Caco-2 (cell line): ENCODE data around the gene SBNO1. TPM values are rescaled to one million over a fixed set of nuclear protein-coding genes. Genes with fewer than 3 reads are reported as not detected.
"Not testable (repeated sequence)": the region's sequence is repeated elsewhere in the genome, so short reads cannot be mapped to it uniquely, and the experiment has no call there.

Experiments used
- BruUV-seq: library from RNA; stranded (reverse); fragments of 400-500 nt; replicated peaks from 2 replicates; lab custom pipeline; 2021; lab: Mats Ljungman, UMichigan
- CTCF ChIA-PET: fragments of 300-600 bp; sonication (Branson Sonifier 250); formaldehyde crosslinking; loops from one replicate; lab custom pipeline; 2022; ENCODE audit warnings: antibody characterized with exemption; lab: Charles Lee
- POLR2A ChIA-PET: fragments of 300-600 bp; sonication (Branson Sonifier 250); formaldehyde crosslinking; loops from one replicate; lab custom pipeline; 2022; ENCODE audit warnings: antibody characterized with exemption; lab: Charles Lee
- DNase-seq, 2 experiments: peaks; one replicate each; pipeline versions ENCODE4 v3.0.0 to v3.0.0-alpha.2; 2020 to 2022
- H3K27me3 ChIP-seq: replicated peaks from 2 replicates; pipeline ENCODE4 v1.6.0; 2011; ENCODE audit warnings: low read length; ENCODE audit not compliant: control insufficient read depth, insufficient read depth
- H3K36me3 ChIP-seq: 2 replicates; pipeline ENCODE4 v1.5.1; 2011; ENCODE audit warnings: low read length; ENCODE audit not compliant: control insufficient read depth, insufficient read depth
- H3K4me1 ChIP-seq: fragments of 250-450 bp; sonication (Bioruptor Pico); 2 replicates; pipeline ENCODE4 v1.5.1; 2020; ENCODE audit warnings: mild to moderate bottlenecking
- H3K4me3 ChIP-seq: 2 replicates; pipeline ENCODE4 v1.5.1; 2011; ENCODE audit warnings: low read depth, mild to moderate bottlenecking, control low read depth, low read length
- H3K9me3 ChIP-seq: fragments of 250-450 bp; sonication (Bioruptor Pico); 2 replicates; pipeline ENCODE4 v1.5.1; 2020; ENCODE audit warnings: mild to moderate bottlenecking, moderate library complexity
- H3K27ac Mint-ChIP-seq: one replicate; pipeline ENCODE4 v1.8.0; 2022; ENCODE audit warnings: mixed read lengths; ENCODE audit not compliant: unreplicated experiment
- H3K27me3 Mint-ChIP-seq: one replicate; pipeline ENCODE4 v1.8.0; 2022; ENCODE audit warnings: mixed read lengths; ENCODE audit not compliant: insufficient read depth, unreplicated experiment
- H3K36me3 Mint-ChIP-seq: one replicate; pipeline ENCODE4 v1.8.0; 2022; ENCODE audit warnings: mild to moderate bottlenecking, mixed read lengths; ENCODE audit not compliant: insufficient read depth, unreplicated experiment
- H3K4me1 Mint-ChIP-seq: one replicate; pipeline ENCODE4 v1.8.0; 2022; ENCODE audit warnings: low read depth, mixed read lengths; ENCODE audit not compliant: unreplicated experiment
- H3K4me3 Mint-ChIP-seq: one replicate; pipeline ENCODE4 v1.8.0; 2022; ENCODE audit warnings: mild to moderate bottlenecking, moderate library complexity, mixed read lengths; ENCODE audit not compliant: unreplicated experiment
- H3K9me3 Mint-ChIP-seq: one replicate; pipeline ENCODE4 v1.8.0; 2022; ENCODE audit warnings: mixed read lengths; ENCODE audit not compliant: unreplicated experiment
- CTCF ChIP-seq, 2 experiments: fragments of 200-600 bp in 1 of 2; IDR thresholded peaks; 1 replicate in 1 of 2; 2 replicates in 1 of 2; pipeline versions ENCODE4 v1.5.1 to v1.8.0; 2011 to 2022; ENCODE audit warnings: antibody characterized with exemption in 1 of 2, control low read depth in 1 of 2, inconsistent platforms in 1 of 2, low read depth in 1 of 2, low read length in 1 of 2, mild to moderate bottlenecking in 1 of 2, moderate library complexity in 1 of 2; ENCODE audit not compliant: insufficient read depth in 1 of 2, severe bottlenecking in 1 of 2, unreplicated experiment in 1 of 2
- intact Hi-C: fragments of 100-400 bp; cut with micrococcal nuclease; formaldehyde crosslinking; loops from one replicate; pipeline ENCODE4 v1.10.0; 2022; ENCODE audit not compliant: unreplicated experiment
- total RNA-seq: library from RNA; stranded (reverse); gene quantifications from 2 replicates; pipeline ENCODE4 v1.2.3, GENCODE V29; 2022

The SBNO1 gene
- total RNA-seq, 1 experiment from 2014 or later: 53.8 TPM

- DNase-seq: no peak
- no TSS peak for BruUV-seq
- no peak overlapping the region for H3K4me3 ChIP-seq
- H3K9me3 ChIP-seq: no peaks in the 10 kb centered on the region
- intact Hi-C loops: no loop called here
- Mint-ChIP-seq H3K4me3 (no peak overlapping the region), H3K27ac (no peak overlapping the region), H3K27me3 (no peaks in the 10 kb centered on the region), H3K36me3 (peaks cover 90% of the 10 kb centered on the region), H3K9me3 (no peaks in the 10 kb centered on the region), H3K4me1 (no peaks in the 10 kb centered on the region)
- H3K36me3 ChIP-seq: no peaks in the 10 kb centered on the region; the same call in none of the 2 replicates
- H3K4me1 ChIP-seq: no peaks in the 10 kb centered on the region
- POLR2A ChIA-PET: no interaction called here
- no peak for TF ChIP-seq CTCF (IDR thresholded peaks at IDR 0.05; ENCODE audit: insufficient read depth in 1 of 2, low read depth in 1 of 2, low read length in 1 of 2, severe bottlenecking in 1 of 2, unreplicated experiment in 1 of 2)
- no peaks in the 10 kb centered on the region for H3K27me3 ChIP-seq
- CTCF ChIA-PET: no interaction called here
Observed at GRCh38 chr12:123319826-123320225, 44.8 kb downstream of the SBNO1 start.

DNA sequence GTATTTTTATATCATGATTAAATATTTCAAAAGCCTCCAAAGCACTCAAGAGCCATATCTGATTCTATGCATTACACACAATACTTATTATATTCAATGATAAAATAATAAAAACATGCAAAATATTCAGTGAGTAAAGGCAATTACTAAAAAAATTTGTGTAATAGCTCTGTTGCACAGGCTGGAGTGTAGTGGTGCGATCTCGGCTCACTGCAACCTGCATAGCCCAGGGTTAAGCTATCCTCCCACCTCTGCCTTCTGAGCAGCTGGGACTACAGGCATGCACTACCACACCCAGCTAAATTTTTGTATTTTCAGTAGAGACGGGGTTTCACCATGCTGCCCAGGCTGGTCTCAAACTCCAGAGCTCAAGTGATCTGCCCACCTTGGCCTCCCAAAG lies 45.4 kb downstream of the SBNO1 start:
- Histone ChIP-seq H3K27me3 (no peaks in the 10 kb centered on the region), H3K9me3 (no peaks in the 10 kb centered on the region), H3K36me3 (no peaks in the 10 kb centered on the region; the same call in 1 of the 2 replicates), H3K4me3 (no peak overlapping the region), H3K4me1 (no peaks in the 10 kb centered on the region)
- ChIA-PET CTCF (no interaction called here), POLR2A (no interaction called here)
- H3K36me3 Mint-ChIP-seq: peaks cover 90% of the 10 kb centered on the region
- H3K9me3 Mint-ChIP-seq: no peaks in the 10 kb centered on the region
- H3K4me1 Mint-ChIP-seq: no peaks in the 10 kb centered on the region
- no peak overlapping the region for H3K27ac Mint-ChIP-seq
- no peaks in the 10 kb centered on the region for H3K27me3 Mint-ChIP-seq
- BruUV-seq: no TSS peak
- H3K4me3 Mint-ChIP-seq: no peak overlapping the region
- intact Hi-C loops: no loop called here
- DNase-seq: no peak
- no peak for TF ChIP-seq CTCF (IDR thresholded peaks at IDR 0.05; ENCODE audit: insufficient read depth in 1 of 2, low read depth in 1 of 2, low read length in 1 of 2, severe bottlenecking in 1 of 2, unreplicated experiment in 1 of 2)

- H3K4me1 ChIP-seq, H3K36me3 ChIP-seq, H3K4me3 Mint-ChIP-seq, H3K4me1 Mint-ChIP-seq, H3K27me3 ChIP-seq, BruUV-seq, intact Hi-C loops, H3K9me3 Mint-ChIP-seq, H3K27ac Mint-ChIP-seq, DNase-seq, POLR2A ChIA-PET, H3K27me3 Mint-ChIP-seq, H3K9me3 ChIP-seq, H3K4me3 ChIP-seq: not testable (repeated sequence)
- CTCF ChIA-PET: interaction anchor here (0.6 kb wide), 1 partner anchor 246 kb away, joined by 4 read pairs; no protein-coding TSS in a partner anchor
- H3K36me3 Mint-ChIP-seq: peaks cover 95% of the 10 kb centered on the region
Observed at GRCh38 chr12:123313046-123313445, 51.6 kb downstream of the SBNO1 start.

DNA sequence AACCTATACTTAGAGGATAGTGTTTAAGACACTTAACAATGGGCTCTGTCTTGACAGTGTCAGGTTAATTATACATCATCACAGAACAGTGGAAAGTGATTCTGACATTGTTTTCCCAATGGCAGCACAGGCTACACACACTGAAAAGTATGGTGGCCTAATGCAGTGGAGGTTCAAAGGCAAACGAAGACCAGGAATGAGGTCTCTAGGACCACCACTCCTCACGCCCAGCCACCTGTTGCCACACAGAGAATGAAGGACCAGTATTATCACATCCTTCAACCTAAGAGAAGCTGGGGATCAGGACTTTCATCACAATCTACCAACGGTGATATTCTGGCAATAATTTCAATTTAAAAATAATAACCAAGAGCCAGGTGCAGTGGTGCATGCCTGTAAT lies 58.4 kb downstream of the SBNO1 start:
- Mint-ChIP-seq H3K36me3 (peaks cover 93% of the 10 kb centered on the region), H3K4me3 (no peak overlapping the region), H3K4me1 (no peaks in the 10 kb centered on the region), H3K27me3 (no peaks in the 10 kb centered on the region), H3K27ac (no peak overlapping the region), H3K9me3 (no peaks in the 10 kb centered on the region)
- Histone ChIP-seq H3K9me3 (no peaks in the 10 kb centered on the region), H3K4me1 (no peaks in the 10 kb centered on the region), H3K27me3 (no peaks in the 10 kb centered on the region), H3K36me3 (peaks cover 2% of the 10 kb centered on the region), H3K4me3 (no peak overlapping the region)
- POLR2A ChIA-PET: no interaction called here
- CTCF ChIA-PET: no interaction called here
- intact Hi-C loops: no loop called here
- no peak for DNase-seq
- no TSS peak for BruUV-seq
- TF ChIP-seq CTCF (IDR thresholded peaks at IDR 0.05; ENCODE audit: insufficient read depth in 1 of 2, low read depth in 1 of 2, low read length in 1 of 2, severe bottlenecking in 1 of 2, unreplicated experiment in 1 of 2): no peak
